ENCODE results near the gene SWT1.

The SWT1 gene

GRCh38 chr1:185258676-185259075 lies 101.7 kb downstream of the SWT1 start:
- no peak for FAIRE-seq
- TF ChIP-seq POU2F2 (IDR thresholded peaks at IDR 0.05; ENCODE audit: low read depth, low read length) (no peak), SPI1 (IDR thresholded peaks at IDR 0.05; ENCODE audit: low read depth, low read length) (no peak), PAX5 (IDR thresholded peaks at IDR 0.05; ENCODE audit: insufficient read depth, low read length, severe bottlenecking) (no peak), POLR2A (IDR thresholded peaks at IDR 0.05; ENCODE audit: low read depth, low read length) (no peak), TAF1 (IDR thresholded peaks at IDR 0.05; ENCODE audit: low read depth, low read length) (no peak), POLR2AphosphoS5 (IDR thresholded peaks at IDR 0.05; ENCODE audit: low read depth, low read length) (no peak)
- DNase-seq (ENCODE audit: insufficient read length, low spot score), result no peak

GRCh38 chr1:185260611-185261010 lies 103.6 kb downstream of the SWT1 start:
- DNase-seq (ENCODE audit: insufficient read length, low spot score), result no peak
- TF ChIP-seq POLR2AphosphoS5 (IDR thresholded peaks at IDR 0.05; ENCODE audit: low read depth, low read length) (no peak), PAX5 (IDR thresholded peaks at IDR 0.05; ENCODE audit: insufficient read depth, low read length, severe bottlenecking) (no peak), SPI1 (IDR thresholded peaks at IDR 0.05; ENCODE audit: low read depth, low read length) (no peak), POLR2A (IDR thresholded peaks at IDR 0.05; ENCODE audit: low read depth, low read length) (no peak), TAF1 (IDR thresholded peaks at IDR 0.05; ENCODE audit: low read depth, low read length) (no peak), POU2F2 (IDR thresholded peaks at IDR 0.05; ENCODE audit: low read depth, low read length) (no peak)
- FAIRE-seq, result no peak

GRCh38 chr1:185262151-185262550 lies 105.2 kb downstream of the SWT1 start:
- DNase-seq (ENCODE audit: insufficient read length, low spot score), result no peak
- FAIRE-seq, result no peak
- no peak for TF ChIP-seq POLR2AphosphoS5 (IDR thresholded peaks at IDR 0.05; ENCODE audit: low read depth, low read length)
- TF ChIP-seq POLR2A (IDR thresholded peaks at IDR 0.05; ENCODE audit: low read depth, low read length), result no peak
- no peak for TF ChIP-seq SPI1 (IDR thresholded peaks at IDR 0.05; ENCODE audit: low read depth, low read length)
- no peak for TF ChIP-seq POU2F2 (IDR thresholded peaks at IDR 0.05; ENCODE audit: low read depth, low read length)
- TF ChIP-seq PAX5 (IDR thresholded peaks at IDR 0.05; ENCODE audit: insufficient read depth, low read length, severe bottlenecking), result no peak
- no peak for TF ChIP-seq TAF1 (IDR thresholded peaks at IDR 0.05; ENCODE audit: low read depth, low read length)

DNA sequence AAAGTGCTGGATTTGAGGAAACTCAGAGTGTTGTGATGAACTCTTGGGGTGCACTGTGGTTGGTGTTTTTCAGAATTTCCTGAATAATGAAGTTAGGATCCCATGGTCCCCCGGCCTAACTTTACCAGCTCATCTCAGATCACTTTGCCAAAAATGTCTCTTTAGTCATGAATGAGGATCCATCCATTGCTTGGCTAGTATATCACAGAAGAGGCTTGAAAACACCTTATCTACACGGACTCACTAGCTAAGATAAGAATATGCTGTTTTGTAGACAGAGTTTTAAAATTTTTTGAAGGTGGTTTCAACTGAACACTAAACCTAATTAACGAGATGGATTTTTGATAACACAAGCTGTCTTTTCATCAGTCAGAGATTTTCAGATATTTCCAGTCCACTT lies 106.3 kb downstream of the SWT1 start:
- DNase-seq (ENCODE audit: insufficient read length, low spot score) (no peak), FAIRE-seq (no peak)
- TF ChIP-seq PAX5 (IDR thresholded peaks at IDR 0.05; ENCODE audit: insufficient read depth, low read length, severe bottlenecking), result no peak
- no peak for TF ChIP-seq SPI1 (IDR thresholded peaks at IDR 0.05; ENCODE audit: low read depth, low read length)
- no peak for TF ChIP-seq POLR2A (IDR thresholded peaks at IDR 0.05; ENCODE audit: low read depth, low read length)
- TF ChIP-seq POLR2AphosphoS5 (IDR thresholded peaks at IDR 0.05; ENCODE audit: low read depth, low read length), result no peak
- TF ChIP-seq TAF1 (IDR thresholded peaks at IDR 0.05; ENCODE audit: low read depth, low read length), result no peak
- no peak for TF ChIP-seq POU2F2 (IDR thresholded peaks at IDR 0.05; ENCODE audit: low read depth, low read length)

DNA sequence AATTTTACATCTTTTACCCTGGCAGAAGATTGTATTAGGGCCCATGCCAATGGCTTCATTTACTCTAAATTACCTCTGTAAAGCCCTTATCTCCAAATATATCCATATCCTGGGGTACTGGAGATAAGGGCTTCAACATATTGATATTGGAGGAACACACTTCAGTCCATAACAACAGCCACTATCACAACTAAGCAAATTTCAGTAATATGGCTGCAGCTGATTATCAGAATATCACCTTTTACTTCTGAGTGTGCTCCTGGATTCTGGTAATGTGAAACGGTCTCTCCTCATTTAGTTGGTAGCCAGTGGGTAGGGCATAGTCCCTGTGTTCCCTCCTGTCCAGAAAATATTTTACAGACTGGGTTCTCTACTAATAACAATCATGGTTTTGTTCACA lies 106.8 kb downstream of the SWT1 start:
- TF ChIP-seq TAF1 (IDR thresholded peaks at IDR 0.05; ENCODE audit: low read depth, low read length) (no peak), PAX5 (IDR thresholded peaks at IDR 0.05; ENCODE audit: insufficient read depth, low read length, severe bottlenecking) (no peak), POU2F2 (IDR thresholded peaks at IDR 0.05; ENCODE audit: low read depth, low read length) (no peak), SPI1 (IDR thresholded peaks at IDR 0.05; ENCODE audit: low read depth, low read length) (no peak), POLR2A (IDR thresholded peaks at IDR 0.05; ENCODE audit: low read depth, low read length) (no peak)
- DNase-seq (ENCODE audit: insufficient read length, low spot score), result no peak
- no peak for FAIRE-seq

DNA sequence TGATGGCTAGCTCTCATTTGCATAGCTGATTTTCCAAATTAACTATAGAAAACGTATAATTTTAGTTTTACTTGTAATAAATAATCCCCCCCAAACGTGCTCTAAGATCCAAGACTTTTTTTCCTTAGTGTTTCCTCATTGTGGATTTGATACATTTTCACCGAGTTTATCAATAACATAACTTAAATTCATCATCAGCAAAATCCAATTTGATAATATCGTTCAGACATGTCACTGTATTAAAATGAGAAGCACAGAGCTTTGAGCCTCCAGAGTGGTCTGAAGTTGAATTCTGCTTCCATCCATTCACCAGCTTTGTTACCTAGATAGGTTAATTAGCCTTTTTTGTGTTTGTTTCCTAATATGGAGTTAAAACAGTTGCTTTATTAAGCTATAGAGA lies 108.3 kb downstream of the SWT1 start:
- FAIRE-seq (no peak), DNase-seq (ENCODE audit: insufficient read length, low spot score) (no peak)
- TF ChIP-seq TAF1 (IDR thresholded peaks at IDR 0.05; ENCODE audit: low read depth, low read length) (no peak), POLR2A (IDR thresholded peaks at IDR 0.05; ENCODE audit: low read depth, low read length) (no peak), PAX5 (IDR thresholded peaks at IDR 0.05; ENCODE audit: insufficient read depth, low read length, severe bottlenecking) (no peak), POU2F2 (IDR thresholded peaks at IDR 0.05; ENCODE audit: low read depth, low read length) (no peak), SPI1 (IDR thresholded peaks at IDR 0.05; ENCODE audit: low read depth, low read length) (no peak), POLR2AphosphoS5 (IDR thresholded peaks at IDR 0.05; ENCODE audit: low read depth, low read length) (no peak)

DNA sequence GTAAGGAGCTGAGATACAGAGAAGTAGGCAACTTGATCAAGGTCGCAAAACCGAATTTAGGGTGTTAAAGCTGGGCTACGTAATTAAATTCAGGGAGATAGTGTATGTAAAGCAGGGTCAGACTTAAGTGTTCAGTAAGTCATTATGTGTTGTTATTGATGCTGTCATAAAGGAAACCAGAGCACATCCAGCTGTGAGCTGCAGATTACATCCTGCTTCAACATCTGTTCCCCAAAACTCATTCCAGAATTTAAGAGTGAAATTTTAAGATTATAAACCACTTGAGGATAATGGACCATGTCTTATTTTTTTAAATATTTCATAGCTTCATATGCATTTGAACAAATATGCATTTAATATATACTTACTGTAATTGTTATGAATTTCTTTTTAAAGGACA lies 110.3 kb downstream of the SWT1 start:
- no peak for TF ChIP-seq POU2F2 (IDR thresholded peaks at IDR 0.05; ENCODE audit: low read depth, low read length)
- no peak for TF ChIP-seq POLR2A (IDR thresholded peaks at IDR 0.05; ENCODE audit: low read depth, low read length)
- TF ChIP-seq TAF1 (IDR thresholded peaks at IDR 0.05; ENCODE audit: low read depth, low read length), result no peak
- no peak for TF ChIP-seq SPI1 (IDR thresholded peaks at IDR 0.05; ENCODE audit: low read depth, low read length)
- TF ChIP-seq PAX5 (IDR thresholded peaks at IDR 0.05; ENCODE audit: insufficient read depth, low read length, severe bottlenecking), result no peak
- no peak for TF ChIP-seq POLR2AphosphoS5 (IDR thresholded peaks at IDR 0.05; ENCODE audit: low read depth, low read length)
- DNase-seq (ENCODE audit: insufficient read length, low spot score) (no peak), FAIRE-seq (no peak)

GRCh38 chr1:185267701-185268100 lies 110.7 kb downstream of the SWT1 start:
- FAIRE-seq, result no peak
- TF ChIP-seq TAF1 (IDR thresholded peaks at IDR 0.05; ENCODE audit: low read depth, low read length) (no peak), SPI1 (IDR thresholded peaks at IDR 0.05; ENCODE audit: low read depth, low read length) (no peak), POLR2AphosphoS5 (IDR thresholded peaks at IDR 0.05; ENCODE audit: low read depth, low read length) (no peak), POU2F2 (IDR thresholded peaks at IDR 0.05; ENCODE audit: low read depth, low read length) (no peak), PAX5 (IDR thresholded peaks at IDR 0.05; ENCODE audit: insufficient read depth, low read length, severe bottlenecking) (no peak), POLR2A (IDR thresholded peaks at IDR 0.05; ENCODE audit: low read depth, low read length) (no peak)
- DNase-seq (ENCODE audit: insufficient read length, low spot score), result no peak

- no peak for TF ChIP-seq TAF1 (IDR thresholded peaks at IDR 0.05; ENCODE audit: low read depth, low read length)
- no peak for TF ChIP-seq POLR2AphosphoS5 (IDR thresholded peaks at IDR 0.05; ENCODE audit: low read depth, low read length)
- TF ChIP-seq POLR2A (IDR thresholded peaks at IDR 0.05; ENCODE audit: low read depth, low read length), result no peak
- TF ChIP-seq POU2F2 (IDR thresholded peaks at IDR 0.05; ENCODE audit: low read depth, low read length), result no peak
- no peak for TF ChIP-seq SPI1 (IDR thresholded peaks at IDR 0.05; ENCODE audit: low read depth, low read length)
- no peak for TF ChIP-seq PAX5 (IDR thresholded peaks at IDR 0.05; ENCODE audit: insufficient read depth, low read length, severe bottlenecking)
- FAIRE-seq (no peak), DNase-seq (ENCODE audit: insufficient read length, low spot score) (no peak)
These were observed 111.4 kb downstream of the SWT1 start for GRCh38 chr1:185268352-185268751.

- TF ChIP-seq TAF1 (IDR thresholded peaks at IDR 0.05; ENCODE audit: low read depth, low read length) (no peak), SPI1 (IDR thresholded peaks at IDR 0.05; ENCODE audit: low read depth, low read length) (no peak), POU2F2 (IDR thresholded peaks at IDR 0.05; ENCODE audit: low read depth, low read length) (no peak), PAX5 (IDR thresholded peaks at IDR 0.05; ENCODE audit: insufficient read depth, low read length, severe bottlenecking) (no peak), POLR2A (IDR thresholded peaks at IDR 0.05; ENCODE audit: low read depth, low read length) (no peak), POLR2AphosphoS5 (IDR thresholded peaks at IDR 0.05; ENCODE audit: low read depth, low read length) (no peak)
- DNase-seq (ENCODE audit: insufficient read length, low spot score), result no peak
- no peak for FAIRE-seq
These were observed 115.0 kb downstream of the SWT1 start for GRCh38 chr1:185271921-185272320.

Data from GM12891 (cell line).